HFF-Myc (cell line): Measurements from ENCODE around the gene DNHD1.

ENCODE experiments used
- DNase-seq: peaks from one replicate; pipeline ENCODE4 v3.0.0-alpha.2; 2011; ENCODE audit warnings: low read depth; ENCODE audit errors: extremely low read depth
- H3K4me3 ChIP-seq: replicated peaks from 2 replicates; pipeline ENCODE4 v1.5.1; 2011; ENCODE audit warnings: low read depth, mild to moderate bottlenecking, control low read depth, low read length
- TF ChIP-seq, protein P1 (sequence below): IDR thresholded peaks from 2 replicates; pipeline ENCODE4 v1.5.1; 2012; ENCODE audit warnings: mild to moderate bottlenecking, low read depth, low read length, control low read depth; ENCODE audit errors: missing control alignments

Gene DNHD1

DNA sequence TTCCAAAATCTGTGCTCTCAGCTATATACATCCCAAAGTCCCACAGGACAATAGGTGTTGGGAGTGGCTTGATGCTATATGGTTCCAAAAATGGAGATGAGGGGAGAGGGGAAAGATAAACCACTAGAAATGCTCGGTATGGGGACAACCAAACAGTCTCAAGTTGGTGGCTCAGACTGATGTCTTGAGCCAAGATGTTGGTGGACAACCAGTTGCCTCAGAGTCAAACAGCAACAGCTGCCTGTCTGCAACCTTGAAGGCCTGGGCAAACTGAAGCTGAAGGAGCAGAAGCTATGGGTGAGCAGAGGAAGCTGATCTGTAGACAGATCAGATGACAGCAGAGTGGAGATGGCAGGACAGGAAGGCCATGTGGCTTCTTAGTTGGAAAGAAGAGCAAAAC is 102.4 kb downstream of the DNHD1 start:
- no peak overlapping the region for H3K4me3 ChIP-seq
- TF ChIP-seq, protein P1, sequence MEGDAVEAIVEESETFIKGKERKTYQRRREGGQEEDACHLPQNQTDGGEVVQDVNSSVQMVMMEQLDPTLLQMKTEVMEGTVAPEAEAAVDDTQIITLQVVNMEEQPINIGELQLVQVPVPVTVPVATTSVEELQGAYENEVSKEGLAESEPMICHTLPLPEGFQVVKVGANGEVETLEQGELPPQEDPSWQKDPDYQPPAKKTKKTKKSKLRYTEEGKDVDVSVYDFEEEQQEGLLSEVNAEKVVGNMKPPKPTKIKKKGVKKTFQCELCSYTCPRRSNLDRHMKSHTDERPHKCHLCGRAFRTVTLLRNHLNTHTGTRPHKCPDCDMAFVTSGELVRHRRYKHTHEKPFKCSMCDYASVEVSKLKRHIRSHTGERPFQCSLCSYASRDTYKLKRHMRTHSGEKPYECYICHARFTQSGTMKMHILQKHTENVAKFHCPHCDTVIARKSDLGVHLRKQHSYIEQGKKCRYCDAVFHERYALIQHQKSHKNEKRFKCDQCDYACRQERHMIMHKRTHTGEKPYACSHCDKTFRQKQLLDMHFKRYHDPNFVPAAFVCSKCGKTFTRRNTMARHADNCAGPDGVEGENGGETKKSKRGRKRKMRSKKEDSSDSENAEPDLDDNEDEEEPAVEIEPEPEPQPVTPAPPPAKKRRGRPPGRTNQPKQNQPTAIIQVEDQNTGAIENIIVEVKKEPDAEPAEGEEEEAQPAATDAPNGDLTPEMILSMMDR = no peak
- no peak for DNase-seq

DNA sequence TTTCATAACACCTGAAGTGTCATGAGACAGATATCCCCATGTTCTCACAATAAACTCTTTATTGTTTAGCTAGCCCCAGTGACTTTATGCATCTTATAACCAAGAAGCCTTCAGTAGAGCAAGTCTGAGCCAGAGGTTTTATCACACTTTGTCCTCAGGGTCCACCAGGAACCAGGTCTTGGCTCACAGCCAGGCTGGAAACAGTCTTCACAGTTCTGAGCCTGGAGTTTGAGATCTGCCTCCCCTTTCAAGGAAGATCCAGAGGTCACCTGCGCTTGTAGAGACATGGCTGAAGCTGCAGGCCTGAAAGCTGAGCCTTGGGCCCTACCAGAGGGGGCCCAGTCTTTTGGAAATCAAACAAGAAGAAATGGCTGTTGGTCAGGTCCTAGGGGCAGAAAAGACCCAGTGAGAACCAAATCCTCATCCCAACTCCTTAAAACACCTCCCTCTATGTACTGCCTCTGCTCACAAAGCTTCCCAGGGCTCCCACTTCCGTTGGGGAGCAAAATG is 102.9 kb downstream of the DNHD1 start:
- no peak for DNase-seq
- TF ChIP-seq, protein P1 = no peak
- no peak overlapping the region for H3K4me3 ChIP-seq

DNA sequence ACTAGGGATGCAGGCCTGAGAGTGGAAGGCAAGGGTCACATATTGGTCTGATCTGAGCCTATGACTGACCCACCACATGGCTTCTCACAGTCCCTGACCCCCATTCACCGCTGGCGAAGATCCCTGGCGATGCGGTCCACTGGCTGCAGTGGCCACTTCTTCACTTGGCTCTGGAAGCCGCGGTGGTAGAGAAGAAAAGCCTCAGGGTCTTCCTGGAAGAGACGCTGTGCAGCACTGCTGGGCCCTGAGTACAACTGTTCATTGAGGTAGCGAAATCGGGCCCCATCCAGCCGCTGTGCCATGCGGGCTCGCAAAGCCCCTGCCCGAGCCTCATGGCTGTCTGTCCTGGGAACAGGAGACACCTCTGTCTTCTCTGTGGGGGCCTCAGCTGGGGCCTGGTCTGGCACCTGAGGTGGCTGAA is 104.0 kb downstream of the DNHD1 start:
- TF ChIP-seq, protein P1 = no peak
- H3K4me3 ChIP-seq = no peak overlapping the region
- DNase-seq = no peak

GRCh38 chr11:6602096-6602940 is 105.2 kb downstream of the DNHD1 start:
- TF ChIP-seq, protein P1 = no peak
- peak overlapping the region; percentile 92 for H3K4me3 ChIP-seq
- no peak for DNase-seq

DNA sequence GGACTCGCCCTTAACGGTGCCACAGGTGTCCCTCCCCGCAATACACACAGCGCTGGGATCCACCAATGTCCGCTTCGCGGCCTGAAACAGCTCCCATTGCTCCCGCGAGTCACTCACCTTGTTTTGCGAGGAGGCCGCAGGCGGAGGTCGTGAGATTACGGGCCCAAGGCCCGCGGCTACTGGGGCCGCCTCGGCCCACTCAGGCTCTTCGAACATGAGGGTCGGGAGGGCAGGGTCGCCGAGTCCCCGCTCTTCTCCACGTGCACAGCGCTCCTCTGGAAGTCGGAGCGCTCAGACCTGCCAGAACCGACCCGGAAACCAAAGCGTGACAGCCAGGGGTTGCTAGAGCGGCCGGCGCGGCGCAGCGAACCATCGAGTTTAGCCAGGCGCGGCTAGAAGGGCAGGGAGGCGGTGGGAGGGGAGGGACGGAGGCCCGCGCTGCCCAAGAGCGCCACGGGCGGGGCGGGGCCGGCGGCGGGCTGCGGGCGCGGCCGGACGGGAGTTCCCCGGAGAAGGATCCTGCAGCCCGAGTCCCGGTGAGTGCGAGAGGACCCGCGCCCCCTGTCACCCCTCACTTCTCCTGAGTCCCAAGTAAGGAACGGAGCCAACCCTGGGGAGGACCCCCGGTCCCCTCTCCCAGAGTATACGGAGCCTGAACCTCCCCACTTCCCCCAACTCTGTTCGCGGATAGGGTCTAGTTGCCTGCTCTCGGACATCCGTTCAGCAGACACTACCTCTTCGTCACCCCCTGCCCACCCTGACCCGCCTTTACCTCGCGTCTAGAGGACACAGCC is 106.4 kb downstream of the DNHD1 start, which contains the start of the genes ILK and RRP8:
Gene ILK, plus strand, starts transcription at position 488 of the 794 bp plus-strand sequence. CDS start 498 bp downstream, outside the sequence.
Gene RRP8, minus strand, starts transcription at position 330 of the 794 bp plus-strand sequence. Its CDS starts 114 bp downstream, at position 216.
- TF ChIP-seq, protein P1 = no peak
- peak within 1 kb of the TSS; percentile 92 for H3K4me3 ChIP-seq
- DNase-seq = peak; percentile 61

DNA sequence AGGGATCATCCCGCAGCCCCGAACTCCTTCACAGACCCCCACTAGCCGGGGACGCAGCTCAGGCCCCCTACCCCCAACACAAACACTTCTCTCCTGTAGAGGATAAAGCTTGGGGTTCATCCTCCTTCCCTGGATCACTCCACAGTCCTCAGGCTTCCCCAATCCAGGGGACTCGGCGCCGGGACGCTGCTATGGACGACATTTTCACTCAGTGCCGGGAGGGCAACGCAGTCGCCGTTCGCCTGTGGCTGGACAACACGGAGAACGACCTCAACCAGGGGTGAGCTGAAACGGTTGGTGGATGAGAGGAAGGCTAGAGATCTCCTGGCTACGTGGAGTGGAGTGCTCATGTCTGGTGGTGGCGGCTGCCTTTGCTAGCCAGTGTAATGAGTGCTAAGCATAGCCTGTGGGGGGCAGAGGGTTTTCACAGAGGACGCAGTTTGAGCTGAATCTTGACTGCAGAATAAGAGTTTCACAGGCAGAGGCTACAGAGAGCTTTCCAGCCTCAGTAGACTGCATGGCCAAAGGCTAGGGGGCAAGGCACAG is 107.1 kb downstream of the DNHD1 start:
- TF ChIP-seq, protein P1 = no peak
- peak; percentile 52 for DNase-seq
- H3K4me3 ChIP-seq = peak overlapping the region; percentile 92
